Right ventricle myocardium superior (tissue), 1 donor: Measurements from ENCODE around the gene CBLB. TPM values are rescaled to one million over a fixed set of nuclear protein-coding genes. Genes with fewer than 3 reads are reported as not detected.
"Not testable (repeated sequence)": the region's sequence is repeated elsewhere in the genome, so short reads cannot be mapped to it uniquely, and the experiment has no call there.

ENCODE experiments used
- ATAC-seq: fragments of 200-7000 bp; cut with Tn5 transposase; one replicate; pipeline ENCODE4 v1.9.1; 2020; ENCODE audit warnings: mild to moderate bottlenecking; ENCODE audit not compliant: poor library complexity
- DNase-seq: peaks from one replicate; pipeline ENCODE4 v3.0.0-alpha.2; 2020
- intact Hi-C: fragments of 100-400 bp; cut with DNase I; formaldehyde crosslinking; loops from one replicate; pipeline ENCODE4 v1.11.2; 2022
- total RNA-seq: library from RNA; stranded (reverse); fragmentation: NEBNext Ultra II Directional; extraction: Animal tissue kit (Norgen Biotek cat#: 25700); gene quantifications from one replicate; pipeline ENCODE4 v1.2.1, GENCODE V29; 2021
- donor health status: DM: no; HTN: yes; CAD: no; lungs with severe emphysema.

CBLB gene
- total RNA-seq, 1 donor from 2014 or later: 56.7 TPM

GRCh38 chr3:105747060-105747541 lies 121.7 kb downstream of the CBLB start:
- DNase-seq: no peak
- peak; percentile 77 for ATAC-seq
- intact Hi-C loops: no loop called here

DNA sequence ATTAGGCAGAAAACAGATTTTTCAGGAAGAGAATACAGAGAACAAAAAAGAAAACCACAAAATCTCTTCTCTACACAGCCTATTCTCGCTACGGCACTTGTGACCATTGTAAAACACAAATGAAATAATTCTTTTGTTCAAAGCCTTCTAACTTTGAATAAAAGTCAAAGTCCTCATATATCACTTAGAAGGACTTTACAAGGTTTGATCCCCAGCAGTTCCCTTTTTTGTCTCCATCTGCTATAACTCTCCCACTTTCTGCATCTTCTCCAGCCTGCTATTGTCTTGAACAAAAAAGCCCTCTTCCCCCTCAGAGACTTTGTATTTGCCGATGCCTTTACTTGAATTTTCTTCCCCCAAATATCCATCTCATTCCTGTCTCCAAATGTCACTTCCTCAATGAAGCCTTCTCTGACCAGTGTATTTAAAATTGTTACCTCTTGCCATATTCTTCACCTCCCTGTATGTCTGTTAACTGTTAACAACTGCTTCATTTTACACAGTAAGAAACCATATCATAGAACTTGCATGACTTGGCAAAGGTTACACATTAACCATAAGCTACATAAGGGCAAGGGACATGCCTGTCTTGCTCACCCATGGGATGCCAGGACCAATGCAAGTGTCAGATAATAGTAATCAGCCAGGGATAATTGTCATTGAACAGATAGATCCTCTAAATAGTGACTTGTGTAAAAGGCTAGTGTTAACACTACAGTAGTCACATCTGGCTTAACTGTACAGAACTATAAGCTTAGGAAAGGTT lies 122.4 kb downstream of the CBLB start:
- ATAC-seq: peak; percentile 23
- intact Hi-C loops: no loop called here
- no peak for DNase-seq

- DNase-seq (no peak), ATAC-seq (no peak)
- intact Hi-C loops: no loop called here
Measured at GRCh38 chr3:105745046-105745445, 123.8 kb downstream of the CBLB start.

- ATAC-seq (no peak), DNase-seq (no peak)
- intact Hi-C loops: no loop called here
Measured at GRCh38 chr3:105744202-105744601, 124.6 kb downstream of the CBLB start.

DNA sequence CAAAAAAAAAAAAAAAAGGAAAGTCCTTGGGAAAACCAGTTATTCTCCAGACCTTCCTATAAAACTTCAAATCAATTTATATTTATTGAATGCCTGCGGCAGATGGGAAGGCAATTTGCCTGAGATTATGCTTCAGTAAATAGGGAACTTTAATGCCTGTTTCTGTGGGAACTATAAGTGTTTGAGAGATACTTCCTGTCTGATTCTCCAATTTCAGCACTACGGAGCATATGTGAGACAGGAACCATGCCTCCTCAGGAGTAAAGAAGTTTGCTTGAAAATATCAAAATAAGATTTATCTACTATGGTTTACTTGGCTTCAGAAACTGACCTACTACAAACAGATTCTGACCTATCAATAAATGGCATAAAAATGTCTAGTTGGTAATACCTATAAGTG lies 135.5 kb downstream of the CBLB start:
- ATAC-seq: no peak
- intact Hi-C loops: no loop called here

GRCh38 chr3:105731686-105732085 lies 137.1 kb downstream of the CBLB start:
- DNase-seq (no peak), ATAC-seq (no peak)
- intact Hi-C loops: no loop called here

More for the DNA sequence above, 135.5 kb downstream of the CBLB start:
- no peak for DNase-seq

DNA sequence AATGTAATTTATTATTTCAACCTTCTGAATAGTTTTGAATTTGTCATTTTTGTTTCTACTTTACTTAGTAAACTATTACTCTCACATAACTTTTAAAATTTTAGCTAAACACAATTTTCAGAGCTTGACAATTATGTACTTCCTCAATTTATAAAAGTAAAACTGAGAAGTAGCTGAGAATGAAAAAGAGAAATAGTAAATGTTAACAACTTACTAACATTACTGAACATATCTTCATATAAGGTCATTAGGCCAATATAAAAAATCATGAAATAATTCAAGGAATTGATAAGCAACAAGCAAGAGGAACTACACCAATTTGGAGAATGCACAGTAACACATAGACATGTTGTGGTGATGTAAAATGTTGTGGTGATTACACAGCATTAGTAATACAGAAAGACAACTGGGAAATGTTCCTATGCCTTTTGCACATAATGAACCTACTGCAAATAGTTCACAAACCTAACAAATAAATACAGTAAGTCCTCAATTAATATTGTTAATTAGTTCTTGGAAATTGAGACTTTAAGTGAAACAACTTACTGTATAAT lies 137.9 kb downstream of the CBLB start:
- no peak for ATAC-seq
- intact Hi-C loops: no loop called here
- DNase-seq: no peak

GRCh38 chr3:105729667-105730066 lies 139.1 kb downstream of the CBLB start:
- ATAC-seq (no peak), DNase-seq (no peak)
- intact Hi-C loops: no loop called here

- no peak for DNase-seq
- intact Hi-C loops: no loop called here
- no peak for ATAC-seq
Measured at GRCh38 chr3:105728771-105729312, 140.0 kb downstream of the CBLB start.

DNA sequence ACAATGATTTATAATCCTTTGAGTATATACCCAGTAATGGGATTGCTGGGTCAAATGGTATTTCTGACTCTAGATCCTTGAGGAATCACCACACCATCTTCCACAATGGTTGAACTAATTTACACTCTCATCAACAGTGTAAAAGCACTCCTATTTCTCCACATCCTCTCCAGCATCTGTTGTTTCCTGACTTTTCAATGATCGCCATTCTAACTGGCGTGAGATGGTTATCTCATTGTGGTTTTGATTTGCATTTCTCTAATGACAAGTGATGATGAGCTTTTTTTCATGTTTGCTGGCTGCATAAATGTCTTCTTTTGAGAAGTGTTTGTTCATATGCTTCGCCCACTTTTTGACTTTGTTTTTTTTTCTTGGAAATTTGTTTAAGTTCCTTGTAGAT lies 141.8 kb downstream of the CBLB start:
- ATAC-seq, DNase-seq, intact Hi-C loops: not testable (repeated sequence)

GRCh38 chr3:105722943-105723556 lies 145.8 kb downstream of the CBLB start:
- ATAC-seq: no peak
- intact Hi-C loops: no loop called here
- no peak for DNase-seq

GRCh38 chr3:105719791-105720190 lies 149.0 kb downstream of the CBLB start:
- DNase-seq (no peak), ATAC-seq (no peak)
- intact Hi-C loops: loop anchor here (10.0 kb wide), 1 partner anchor 145 kb away; the partner anchor contains the start of gene CBLB

GRCh38 chr3:105715372-105715771 lies 153.4 kb downstream of the CBLB start:
- DNase-seq: no peak
- no peak for ATAC-seq
- intact Hi-C loops: loop anchor here (10.0 kb wide), 1 partner anchor 149 kb away; the partner anchor contains the start of gene CBLB

GRCh38 chr3:105714453-105714852 lies 154.4 kb downstream of the CBLB start:
- intact Hi-C loops: loop anchor here (10.0 kb wide), 1 partner anchor 150 kb away; the partner anchor contains the start of gene CBLB
- ATAC-seq (no peak), DNase-seq (no peak)

DNA sequence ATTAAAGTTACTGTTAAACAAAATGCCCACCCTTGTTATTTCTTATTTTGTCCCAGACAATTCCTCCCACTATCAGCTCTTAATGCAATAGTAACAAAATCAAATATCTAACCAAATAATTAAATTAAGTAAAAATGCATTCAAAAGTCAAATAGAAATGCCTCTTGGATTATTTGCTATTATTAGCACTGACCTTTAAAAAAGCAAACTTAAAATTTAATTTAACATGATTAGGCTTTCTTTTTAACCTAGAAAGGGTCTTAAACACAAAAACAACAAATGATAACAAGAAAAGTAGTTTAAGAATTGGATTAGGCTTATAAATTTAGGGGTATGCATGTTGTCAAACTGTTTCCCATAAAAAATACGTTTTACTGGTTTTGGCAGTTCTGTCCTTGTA lies 159.8 kb downstream of the CBLB start:
- ATAC-seq (no peak), DNase-seq (no peak)

GRCh38 chr3:105707009-105707408 lies 161.8 kb downstream of the CBLB start:
- ATAC-seq (no peak), DNase-seq (no peak)
- intact Hi-C loops: no loop called here

More for the DNA sequence above, 159.8 kb downstream of the CBLB start:
- intact Hi-C loops: no loop called here

DNA sequence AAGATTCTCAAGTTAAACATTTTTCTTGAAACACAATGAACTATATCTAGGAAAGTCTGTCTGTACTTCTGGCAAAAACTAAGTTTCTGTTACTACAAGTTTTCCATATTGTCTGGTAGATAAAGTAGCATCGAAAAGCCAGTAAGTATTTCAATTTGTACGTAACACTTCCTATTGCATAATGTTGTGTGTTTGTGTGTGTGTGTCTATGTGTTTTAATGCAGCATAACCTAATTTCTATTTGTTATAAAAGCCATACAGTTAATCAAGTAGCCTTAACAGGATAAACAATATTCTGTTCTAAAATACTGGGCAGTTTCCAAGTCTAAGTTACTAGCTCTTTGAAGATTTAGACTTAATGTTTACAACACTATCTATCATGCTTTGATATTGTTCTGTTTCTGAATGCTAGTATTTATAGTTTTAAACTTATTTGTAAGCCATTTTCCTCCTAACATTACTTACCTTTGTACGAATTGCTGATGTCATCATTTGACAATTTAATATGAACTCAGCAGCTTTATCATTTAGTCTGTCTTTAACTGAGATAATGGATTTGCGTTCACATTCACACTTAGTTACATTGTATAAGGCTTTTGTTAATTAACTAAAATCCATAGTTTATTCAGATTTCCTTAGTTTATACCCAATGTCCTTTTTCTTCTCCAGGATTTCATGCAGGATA lies 163.9 kb downstream of the CBLB start:
- intact Hi-C loops: no loop called here
- DNase-seq (no peak), ATAC-seq (no peak)

DNA sequence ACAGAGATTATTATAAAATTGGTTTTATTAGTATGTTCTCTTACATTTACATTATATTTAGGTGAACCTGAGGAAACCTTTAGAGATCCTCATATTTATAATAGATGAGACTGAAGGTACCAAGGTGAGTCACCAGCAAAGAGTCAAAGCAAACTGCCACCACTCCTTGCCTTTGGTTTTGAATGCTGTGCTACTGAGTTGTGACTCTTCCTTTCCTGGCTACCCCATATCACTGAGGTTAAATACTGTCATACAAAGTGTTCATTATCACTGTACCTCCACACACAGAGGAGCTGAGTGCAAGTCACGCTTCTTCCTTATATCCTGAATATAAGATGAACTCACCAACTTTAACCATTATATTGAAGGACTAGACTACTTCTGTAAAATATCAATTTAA lies 168.2 kb downstream of the CBLB start:
- intact Hi-C loops: no loop called here
- DNase-seq: no peak
- ATAC-seq: peak; percentile 18

GRCh38 chr3:105691633-105692032 lies 177.2 kb downstream of the CBLB start:
- intact Hi-C loops: no loop called here
- DNase-seq: no peak
- peak; percentile 70 for ATAC-seq
